Ascending aorta (tissue), 2 donors: ENCODE data around the gene EDARADD. TPM values are rescaled to one million over a fixed set of nuclear protein-coding genes. Genes with fewer than 3 reads are reported as not detected.

Source experiments
- DNase-seq, 2 donors: peaks; one replicate each; pipeline ENCODE4 v3.0.0-alpha.2; 2019; ENCODE audit warnings: low spot score in 2 of 2
- H3K27ac ChIP-seq, 2 donors: fragments of 200-600 bp; sonication (generic); one replicate each; pipeline ENCODE4 v1.5.1; 2016 to 2017; ENCODE audit warnings: mild to moderate bottlenecking in 1 of 2
- H3K27me3 ChIP-seq: fragments of 200-600 bp; sonication (generic); one replicate; pipeline ENCODE4 v1.5.1; 2017
- H3K36me3 ChIP-seq, 2 donors: fragments of 200-600 bp; sonication (generic); one replicate each; pipeline ENCODE4 v1.5.1; 2016
- H3K4me1 ChIP-seq, 2 donors: fragments of 200-600 bp; sonication (generic); one replicate each; pipeline ENCODE4 v1.5.1; 2016 to 2017; ENCODE audit warnings: mild to moderate bottlenecking in 1 of 2
- H3K4me3 ChIP-seq, 2 donors: fragments of 200-600 bp; sonication (generic); one replicate each; pipeline ENCODE4 v1.5.1; 2016 to 2017; ENCODE audit warnings: mild to moderate bottlenecking in 1 of 2
- H3K9me3 ChIP-seq, 2 donors: fragments of 200-600 bp; sonication (generic); one replicate each; pipeline ENCODE4 v1.5.1; 2016
- intact Hi-C: fragments of 100-400 bp; cut with DNase I; formaldehyde crosslinking; loops from one replicate; pipeline ENCODE4 v1.15.1; 2023
- total RNA-seq: library from RNA; depleted of rRNA; stranded (reverse); fragments of >200 nt; gene quantifications from one replicate; pipeline ENCODE4 v1.1.0, GENCODE V29; 2016
- TF ChIP-seq, protein P1 (sequence below), 3 experiments: fragments of 200-600 bp in 2 of 3; fragments of 450-650 bp in 1 of 3; sonication (generic) in 2 of 3; IDR thresholded peaks; one replicate each; pipeline ENCODE4 v1.5.1; 2016 to 2019; ENCODE audit warnings: antibody characterized with exemption in 3 of 3, mild to moderate bottlenecking in 1 of 3, moderate library complexity in 1 of 3

The EDARADD gene
- total RNA-seq, 1 donor from 2014 or later = not detected

DNA sequence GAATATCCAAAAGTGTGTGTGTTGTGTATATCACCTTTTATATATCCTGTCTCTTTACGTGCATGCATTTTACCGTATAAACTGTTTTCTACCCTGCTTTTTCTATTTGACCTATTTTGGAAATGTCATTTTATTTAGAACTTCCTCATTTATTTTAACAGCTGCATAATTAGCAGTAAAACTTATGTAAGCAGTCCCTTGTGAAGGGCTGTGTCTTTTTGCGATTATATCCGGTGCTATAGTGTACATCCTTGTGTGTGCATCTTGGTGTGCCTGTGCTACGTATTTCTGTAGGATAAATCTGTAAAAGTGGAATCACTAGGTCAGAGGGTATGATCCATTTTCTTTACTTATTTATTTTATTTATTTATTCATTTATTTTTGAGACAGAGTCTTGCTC, 136.9 kb downstream of the EDARADD start:
- TF ChIP-seq, protein P1, sequence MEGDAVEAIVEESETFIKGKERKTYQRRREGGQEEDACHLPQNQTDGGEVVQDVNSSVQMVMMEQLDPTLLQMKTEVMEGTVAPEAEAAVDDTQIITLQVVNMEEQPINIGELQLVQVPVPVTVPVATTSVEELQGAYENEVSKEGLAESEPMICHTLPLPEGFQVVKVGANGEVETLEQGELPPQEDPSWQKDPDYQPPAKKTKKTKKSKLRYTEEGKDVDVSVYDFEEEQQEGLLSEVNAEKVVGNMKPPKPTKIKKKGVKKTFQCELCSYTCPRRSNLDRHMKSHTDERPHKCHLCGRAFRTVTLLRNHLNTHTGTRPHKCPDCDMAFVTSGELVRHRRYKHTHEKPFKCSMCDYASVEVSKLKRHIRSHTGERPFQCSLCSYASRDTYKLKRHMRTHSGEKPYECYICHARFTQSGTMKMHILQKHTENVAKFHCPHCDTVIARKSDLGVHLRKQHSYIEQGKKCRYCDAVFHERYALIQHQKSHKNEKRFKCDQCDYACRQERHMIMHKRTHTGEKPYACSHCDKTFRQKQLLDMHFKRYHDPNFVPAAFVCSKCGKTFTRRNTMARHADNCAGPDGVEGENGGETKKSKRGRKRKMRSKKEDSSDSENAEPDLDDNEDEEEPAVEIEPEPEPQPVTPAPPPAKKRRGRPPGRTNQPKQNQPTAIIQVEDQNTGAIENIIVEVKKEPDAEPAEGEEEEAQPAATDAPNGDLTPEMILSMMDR (IDR thresholded peaks at IDR 0.05) = no peak

DNA sequence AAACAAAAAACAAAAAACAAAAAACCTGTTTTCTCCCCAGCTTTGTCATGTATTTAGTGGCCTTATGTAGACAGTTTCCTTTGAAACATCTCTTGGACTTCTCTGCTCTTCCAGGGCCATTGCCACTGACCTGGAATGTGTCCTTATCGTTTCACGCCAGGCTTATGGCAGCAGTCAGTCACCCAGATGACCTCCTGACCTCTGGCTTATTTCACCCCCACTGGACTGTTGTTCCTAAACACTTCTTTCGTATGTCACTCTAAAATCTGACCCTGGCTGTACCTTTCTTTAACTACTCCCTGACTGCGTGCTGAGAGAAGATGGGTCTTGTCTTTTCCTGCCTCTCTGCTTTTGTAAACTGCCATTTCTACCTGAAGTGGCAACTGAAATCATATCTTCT, 138.8 kb downstream of the EDARADD start:
- TF ChIP-seq, protein P1 (IDR thresholded peaks at IDR 0.05) = no peak

More for the DNA sequence above, 136.9 kb downstream of the EDARADD start:
- no peak for DNase-seq
- intact Hi-C loops = loop anchor here (10.0 kb wide), 1 partner anchor 426 kb away; no protein-coding TSS in a partner anchor
- no peak overlapping the region for H3K4me3 ChIP-seq
- H3K36me3 ChIP-seq = peaks cover 6 to 20% of the 10 kb centered on the region in 2 donors
- no peaks in the 10 kb centered on the region for H3K27me3 ChIP-seq
- no peaks in the 10 kb centered on the region for H3K9me3 ChIP-seq
- no peak overlapping the region for H3K27ac ChIP-seq
- peaks cover 0 to 7% of the 10 kb centered on the region in 2 donors for H3K4me1 ChIP-seq

DNA sequence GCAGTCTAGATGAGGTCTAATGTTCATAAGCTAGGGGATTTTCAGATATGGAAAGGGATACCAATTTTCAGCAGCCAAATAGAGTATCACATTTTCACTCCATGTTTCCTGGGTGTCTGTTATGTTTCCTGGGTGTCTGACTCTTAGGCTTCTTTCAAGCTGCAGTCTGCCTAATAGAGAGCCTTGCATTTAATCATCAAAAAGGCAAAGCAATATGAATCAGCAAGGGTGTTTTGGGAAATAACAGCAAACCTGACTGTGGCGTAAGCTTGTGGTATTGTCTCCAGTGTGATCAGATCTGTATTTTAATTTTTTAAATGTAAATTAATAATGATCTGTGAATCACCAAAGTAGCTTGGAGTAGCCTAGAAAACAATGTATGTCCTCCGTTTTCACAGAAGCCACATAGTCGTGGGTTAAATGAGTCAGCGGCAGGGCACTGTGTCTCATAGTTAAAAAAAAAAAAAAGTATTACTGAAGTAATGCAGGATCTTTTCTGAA, 140.1 kb downstream of the EDARADD start:
- no peaks in the 10 kb centered on the region for H3K9me3 ChIP-seq
- TF ChIP-seq, protein P1 (IDR thresholded peaks at IDR 0.05) = no peak
- no peak for DNase-seq
- peaks cover 11 to 26% of the 10 kb centered on the region in 2 donors for H3K36me3 ChIP-seq
- H3K27me3 ChIP-seq = no peaks in the 10 kb centered on the region
- H3K27ac ChIP-seq = no peak overlapping the region
- peaks cover 0 to 7% of the 10 kb centered on the region in 2 donors for H3K4me1 ChIP-seq
- intact Hi-C loops = loop anchor here (10.0 kb wide), 1 partner anchor 429 kb away; no protein-coding TSS in a partner anchor
- H3K4me3 ChIP-seq = no peak overlapping the region

More for the DNA sequence above, 138.8 kb downstream of the EDARADD start:
- peaks cover 0 to 7% of the 10 kb centered on the region in 2 donors for H3K4me1 ChIP-seq
- no peaks in the 10 kb centered on the region for H3K27me3 ChIP-seq
- DNase-seq = no peak
- H3K9me3 ChIP-seq = no peaks in the 10 kb centered on the region
- no peak overlapping the region for H3K27ac ChIP-seq
- peaks cover 0 to 18% of the 10 kb centered on the region in 2 donors for H3K36me3 ChIP-seq
- H3K4me3 ChIP-seq = no peak overlapping the region
- intact Hi-C loops = loop anchor here (10.0 kb wide), 1 partner anchor 428 kb away; no protein-coding TSS in a partner anchor

Other genes with a start within 250 kb of the EDARADD start
- 5.1 TPM for gene ERO1B, start 112.3 kb upstream of the EDARADD start, total RNA-seq
- 45.8 TPM for gene LGALS8, start 129.7 kb downstream of the EDARADD start, total RNA-seq
- 14.2 TPM for gene HEATR1, start 210.2 kb downstream of the EDARADD start, total RNA-seq